ENCODE results near the gene RNF25.

GRCh38 chr2:218627939-218628338 lies 43.9 kb downstream of the RNF25 start:
- TF ChIP-seq CTCF (IDR thresholded peaks at IDR 0.05) (no peak), POLR2A (IDR thresholded peaks at IDR 0.05) (no peak)

All from testis (tissue), 2 donors.